GM19455 (cell line): ENCODE measurements around the gene ATAD3C.
"Not testable (repeated sequence)": the region's sequence is repeated elsewhere in the genome, so short reads cannot be mapped to it uniquely, and the experiment has no call there.

ENCODE experiments used
- ATAC-seq: cut with Tn5 transposase; IDR thresholded peaks from one replicate; pipeline ENCODE4 v1.9.1; 2021; ENCODE audit not compliant: unreplicated experiment

ATAD3C gene

DNA sequence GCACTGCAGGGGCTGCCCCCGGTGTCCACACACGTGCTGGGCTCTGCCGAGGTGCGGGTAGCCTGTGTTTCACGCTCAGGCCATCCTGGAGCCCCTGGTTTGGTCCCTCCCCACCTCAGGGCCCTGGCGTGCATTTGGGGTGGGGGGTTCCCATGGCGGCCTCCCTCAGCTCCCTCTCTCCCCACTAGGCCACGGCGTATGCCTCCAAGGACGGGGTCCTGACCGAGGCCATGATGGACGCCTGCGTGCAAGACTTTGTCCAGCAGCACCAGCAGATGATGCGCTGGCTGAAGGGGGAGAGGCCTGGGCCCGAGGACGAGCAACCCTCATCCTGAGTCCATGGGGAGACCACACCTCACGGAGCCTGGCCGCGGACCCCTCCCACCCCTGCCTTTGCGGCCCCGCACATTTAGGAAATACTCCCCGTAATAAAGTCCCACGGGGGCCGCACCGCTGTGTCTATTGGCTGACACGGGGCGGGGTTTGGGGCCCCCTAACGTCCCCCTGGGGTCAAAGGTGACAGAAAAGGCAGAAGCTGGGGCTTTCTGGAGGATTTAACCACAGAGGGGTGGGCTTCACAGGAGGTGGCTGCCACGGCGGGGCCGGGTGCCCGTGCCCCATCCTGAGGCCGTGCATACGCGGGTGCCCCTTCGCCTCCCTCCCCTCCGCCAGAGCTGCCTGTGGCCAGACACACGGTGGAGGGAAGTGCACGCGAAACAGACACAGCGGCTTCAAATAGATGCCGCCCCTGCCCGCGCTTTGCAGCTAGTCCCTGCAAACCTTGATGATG lies 18.9 kb downstream of the ATAD3C start:
- not testable (repeated sequence) for ATAC-seq

DNA sequence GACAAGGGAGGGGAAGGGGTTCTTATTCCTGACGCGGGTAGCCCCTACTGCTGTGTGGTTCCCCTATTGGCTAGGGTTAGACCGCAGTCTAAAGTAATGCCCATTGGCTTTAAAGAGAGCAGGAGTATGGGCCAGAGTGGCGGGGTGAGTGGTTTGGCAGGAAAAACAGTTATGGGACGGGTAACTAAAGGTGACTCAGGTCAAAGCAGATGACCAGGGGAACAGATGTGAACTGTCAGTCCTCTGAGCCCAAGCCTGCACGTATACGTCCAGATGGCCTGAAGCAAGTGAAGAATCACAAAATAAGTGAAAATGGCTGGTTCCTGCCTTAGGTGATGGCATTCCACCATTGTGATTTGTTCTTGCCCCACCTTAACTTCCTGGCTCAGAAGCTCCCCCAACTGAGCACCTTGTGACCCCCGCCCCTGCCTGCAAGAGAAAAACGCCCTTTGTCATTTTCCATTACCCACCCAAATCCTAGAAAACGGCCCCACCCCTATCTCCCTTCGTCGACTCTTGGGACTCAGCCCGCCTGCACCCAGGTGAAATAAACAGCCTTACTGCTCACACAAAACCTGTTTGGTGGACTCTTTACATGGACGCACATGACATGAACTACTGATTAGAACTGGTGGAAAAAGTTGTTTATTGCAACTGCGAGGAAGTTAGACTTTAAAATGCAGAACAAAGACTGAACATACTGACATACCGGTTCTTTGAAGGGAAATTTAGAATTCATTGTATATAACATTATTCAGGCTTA lies 21.3 kb downstream of the ATAD3C start:
- no peak for ATAC-seq

DNA sequence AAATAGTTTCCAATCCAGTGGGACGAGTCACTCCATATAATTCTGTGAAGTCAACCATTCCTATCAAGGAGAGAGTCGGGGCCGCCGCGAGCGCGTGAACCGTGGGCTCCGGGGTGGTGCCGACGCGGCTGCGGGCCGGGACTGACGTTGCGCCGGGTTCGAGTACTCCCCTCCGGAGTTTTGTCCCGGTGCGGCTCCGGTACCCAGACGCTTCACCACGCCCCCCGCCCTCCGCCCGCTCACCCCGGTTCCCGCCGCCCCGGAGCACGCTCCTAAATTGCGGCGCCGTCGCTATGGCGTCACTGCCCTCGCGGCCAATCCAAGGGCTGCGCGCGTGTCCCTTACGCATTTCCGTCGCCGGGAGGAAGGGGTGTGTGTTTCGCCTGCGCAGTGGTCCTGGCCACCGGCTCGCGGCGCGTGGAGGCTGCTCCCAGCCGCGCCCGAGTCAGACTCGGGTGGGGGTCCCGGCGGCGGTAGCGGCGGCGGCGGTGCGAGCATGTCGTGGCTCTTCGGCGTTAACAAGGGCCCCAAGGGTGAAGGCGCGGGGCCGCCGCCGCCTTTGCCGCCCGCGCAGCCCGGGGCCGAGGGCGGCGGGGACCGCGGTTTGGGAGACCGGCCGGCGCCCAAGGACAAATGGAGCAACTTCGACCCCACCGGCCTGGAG lies 22.0 kb downstream of the ATAD3C start, which contains the start of gene ATAD3B:
TSS of gene ATAD3B (plus strand) at position 377 of the 664 bp plus-strand sequence. CDS start at position 497, 120 bp downstream.
- peak; percentile 89 for ATAC-seq

DNA sequence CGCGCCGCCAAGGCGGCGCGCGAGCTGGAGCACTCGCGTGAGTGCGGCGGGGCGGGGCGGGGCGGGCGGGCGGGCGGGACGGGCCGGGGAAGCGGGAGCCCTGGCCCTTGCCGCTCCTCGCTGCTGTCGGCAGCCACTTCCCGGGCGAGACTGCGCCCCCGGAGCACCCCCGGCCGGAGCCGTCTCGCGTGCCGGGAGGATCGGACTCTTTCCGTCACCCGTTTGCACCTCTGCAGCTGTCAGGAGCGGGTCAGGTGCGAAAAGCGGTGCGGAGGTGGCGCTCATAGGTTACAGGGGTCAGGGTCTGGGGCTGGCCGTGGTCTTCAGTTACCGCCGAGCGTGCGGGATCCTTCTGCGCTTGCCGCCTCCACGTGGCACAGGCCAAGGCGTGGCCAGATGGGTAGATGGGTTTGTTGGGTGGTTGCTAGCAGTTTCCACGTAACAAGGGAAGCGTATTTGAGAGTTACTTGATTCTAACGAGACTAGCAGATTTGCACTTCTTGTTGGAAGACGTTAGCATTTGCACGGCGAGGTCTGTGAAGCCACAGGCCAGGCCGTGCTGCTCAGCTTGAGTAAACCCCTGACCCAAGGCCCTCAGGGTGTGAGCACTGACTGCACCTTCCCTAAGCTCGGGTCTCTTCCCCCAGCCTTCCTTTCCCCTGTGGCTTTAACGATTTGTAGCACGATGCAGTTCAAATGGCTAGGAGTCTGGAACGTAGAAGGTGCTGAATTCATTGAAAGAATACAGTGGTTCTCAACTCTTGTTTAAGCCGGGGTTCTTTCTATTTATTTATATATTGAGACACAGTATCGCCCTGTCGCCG lies 22.8 kb downstream of the ATAD3C start:
- peak; percentile 28 for ATAC-seq

DNA sequence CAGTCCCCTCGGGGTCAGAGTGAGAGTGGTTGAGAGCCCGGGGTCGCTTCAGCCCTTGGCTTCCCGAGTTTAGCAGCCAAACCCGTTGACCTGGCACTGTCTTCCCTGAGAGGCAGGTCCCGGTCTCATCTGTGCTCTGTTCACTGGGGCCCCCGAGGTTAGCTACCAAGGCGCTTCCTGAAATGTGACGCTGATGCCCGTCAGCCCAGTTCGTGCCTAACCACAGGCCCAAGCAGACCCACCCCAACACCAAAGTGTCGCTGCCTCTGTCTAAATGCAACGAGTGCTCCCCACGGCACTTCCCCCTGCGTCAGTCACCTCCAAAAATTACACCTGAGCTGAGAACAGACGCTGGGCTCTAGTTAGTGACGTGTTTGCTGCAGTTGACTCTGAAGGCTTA lies 26.5 kb downstream of the ATAD3C start:
- not testable (repeated sequence) for ATAC-seq

DNA sequence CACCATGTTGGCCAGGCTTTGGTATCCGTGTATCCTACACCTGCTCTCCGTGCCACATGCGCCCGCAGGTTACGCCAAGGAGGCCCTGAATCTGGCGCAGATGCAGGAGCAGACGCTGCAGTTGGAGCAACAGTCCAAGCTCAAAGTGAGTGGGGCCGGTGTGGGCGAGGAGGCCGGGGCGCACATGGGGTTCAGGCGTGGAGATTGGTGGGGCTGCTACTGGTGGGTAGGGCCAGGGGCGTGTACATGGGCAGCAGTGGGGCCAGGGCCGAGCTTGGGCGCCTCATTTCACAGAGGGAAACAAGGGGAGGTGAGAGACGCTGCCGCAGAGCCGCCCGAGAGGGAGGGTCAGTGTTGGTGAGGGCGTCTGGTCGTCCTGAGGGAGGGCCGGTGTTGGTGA lies 27.7 kb downstream of the ATAD3C start:
- ATAC-seq, result no peak

DNA sequence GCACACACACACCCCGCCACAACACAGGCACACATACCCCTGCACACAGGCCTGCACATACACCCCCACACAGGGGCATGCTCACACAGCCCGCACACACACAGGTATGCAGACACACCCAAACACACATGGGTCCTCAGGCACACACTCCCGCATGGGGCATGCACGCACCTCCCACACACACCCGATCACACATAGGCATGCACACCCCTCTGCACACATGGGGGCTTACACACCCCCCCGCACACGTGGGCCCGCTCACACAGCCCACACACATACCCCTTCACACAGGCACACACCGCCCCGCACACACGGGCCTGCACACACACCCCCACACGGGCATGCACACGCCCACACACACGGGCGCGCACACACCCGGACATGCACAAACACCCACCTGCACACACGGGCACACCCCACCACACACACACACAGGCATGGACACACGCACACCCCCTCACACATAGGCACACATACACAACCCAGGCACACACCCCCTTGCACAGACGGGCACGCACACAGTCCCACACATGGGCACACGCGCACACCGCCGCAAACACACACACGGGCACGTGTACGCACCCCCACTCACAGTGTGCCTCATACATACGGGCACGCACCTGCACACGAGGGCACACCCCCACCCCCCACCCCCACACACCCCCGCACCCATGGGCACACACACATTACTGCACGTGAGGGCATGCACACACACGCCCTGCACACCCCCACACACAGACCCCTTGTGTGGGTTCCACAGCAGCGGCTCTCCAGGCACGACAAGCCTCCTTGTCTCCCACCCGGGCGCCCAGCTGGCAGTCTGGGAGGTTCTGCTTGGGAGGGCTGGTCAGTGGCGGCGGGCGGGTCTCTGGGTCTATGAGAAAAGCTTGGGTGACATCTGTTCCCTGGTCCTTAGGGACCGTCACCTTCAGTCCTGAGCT lies 30.3 kb downstream of the ATAD3C start:
- no peak for ATAC-seq

DNA sequence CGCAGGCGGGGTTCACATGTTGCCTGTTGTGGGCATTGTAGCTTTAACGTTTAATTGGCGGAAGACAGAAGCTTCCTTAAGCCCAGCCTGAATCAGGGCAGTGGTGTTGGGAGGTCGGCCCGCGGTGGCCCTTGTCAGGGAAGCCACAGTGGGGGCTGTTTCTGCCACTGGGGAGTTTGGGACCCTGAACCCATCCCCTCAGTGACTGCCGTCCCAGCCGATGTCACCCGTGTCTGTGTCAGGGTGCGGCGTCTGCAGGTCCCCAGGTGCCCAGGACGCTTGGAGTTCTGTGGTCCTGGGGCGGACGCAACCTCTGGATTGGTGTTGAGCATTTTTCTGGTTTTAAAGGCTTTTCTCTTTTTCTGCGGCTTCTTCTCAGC lies 31.0 kb downstream of the ATAD3C start:
- ATAC-seq, result not testable (repeated sequence)

DNA sequence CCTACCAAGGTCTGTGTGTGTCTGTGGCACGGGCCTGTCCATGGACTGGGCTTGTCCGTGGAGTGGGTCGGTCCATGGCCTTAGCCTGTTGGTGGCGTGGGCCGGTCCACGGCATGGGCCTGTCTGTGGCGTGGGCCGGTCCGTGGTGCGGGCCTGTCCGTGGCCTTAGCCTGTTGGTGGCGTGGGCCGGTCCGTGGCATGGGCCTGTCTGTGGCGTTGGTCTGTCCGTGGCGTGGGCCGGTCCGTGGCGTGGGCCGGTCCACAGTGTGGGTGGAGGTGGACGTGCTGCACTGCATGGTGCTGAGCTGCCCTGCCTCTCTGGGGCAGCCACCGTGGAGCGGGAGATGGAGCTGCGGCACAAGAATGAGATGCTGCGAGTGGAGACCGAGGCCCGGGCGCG lies 32.3 kb downstream of the ATAD3C start:
- ATAC-seq, result not testable (repeated sequence)

DNA sequence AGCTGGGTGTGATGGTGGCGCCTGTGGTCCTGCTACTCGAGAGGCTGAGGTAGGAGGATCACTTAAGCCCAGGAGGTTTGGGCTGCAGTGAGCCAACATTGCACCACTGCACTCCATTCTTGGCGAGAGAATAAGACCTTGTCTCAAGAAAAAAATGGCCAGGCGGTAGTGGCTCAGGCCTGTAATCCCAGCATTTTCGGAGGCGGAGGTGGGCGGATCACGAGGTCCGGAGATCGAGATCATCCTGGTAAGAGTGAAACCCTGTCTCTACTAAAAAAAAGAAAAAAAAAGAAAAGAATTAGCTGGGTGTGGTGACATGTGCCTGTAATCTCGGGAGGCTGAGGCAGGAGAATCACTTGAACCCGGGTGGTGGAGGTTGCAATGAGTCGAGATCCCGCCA lies 33.4 kb downstream of the ATAD3C start:
- no peak for ATAC-seq

DNA sequence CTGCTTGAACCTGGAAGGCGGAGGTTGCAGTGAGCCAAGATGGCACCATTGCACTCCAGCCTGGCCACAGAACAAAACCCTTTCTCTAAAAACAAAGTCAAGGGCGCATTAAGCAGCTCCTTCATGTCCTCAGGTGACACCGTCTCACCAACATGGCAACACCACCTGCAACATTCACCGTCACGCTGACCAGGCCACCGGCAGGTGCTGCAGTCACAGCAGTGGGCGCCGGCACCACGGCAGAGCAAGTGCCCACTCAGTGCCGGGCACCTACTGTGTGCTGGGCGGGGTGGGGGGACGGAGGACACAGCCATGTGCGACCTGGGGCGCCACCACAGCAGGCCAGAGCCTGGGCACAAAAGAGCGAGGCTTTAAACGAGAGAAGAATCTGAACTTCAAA lies 34.2 kb downstream of the ATAD3C start:
- no peak for ATAC-seq

DNA sequence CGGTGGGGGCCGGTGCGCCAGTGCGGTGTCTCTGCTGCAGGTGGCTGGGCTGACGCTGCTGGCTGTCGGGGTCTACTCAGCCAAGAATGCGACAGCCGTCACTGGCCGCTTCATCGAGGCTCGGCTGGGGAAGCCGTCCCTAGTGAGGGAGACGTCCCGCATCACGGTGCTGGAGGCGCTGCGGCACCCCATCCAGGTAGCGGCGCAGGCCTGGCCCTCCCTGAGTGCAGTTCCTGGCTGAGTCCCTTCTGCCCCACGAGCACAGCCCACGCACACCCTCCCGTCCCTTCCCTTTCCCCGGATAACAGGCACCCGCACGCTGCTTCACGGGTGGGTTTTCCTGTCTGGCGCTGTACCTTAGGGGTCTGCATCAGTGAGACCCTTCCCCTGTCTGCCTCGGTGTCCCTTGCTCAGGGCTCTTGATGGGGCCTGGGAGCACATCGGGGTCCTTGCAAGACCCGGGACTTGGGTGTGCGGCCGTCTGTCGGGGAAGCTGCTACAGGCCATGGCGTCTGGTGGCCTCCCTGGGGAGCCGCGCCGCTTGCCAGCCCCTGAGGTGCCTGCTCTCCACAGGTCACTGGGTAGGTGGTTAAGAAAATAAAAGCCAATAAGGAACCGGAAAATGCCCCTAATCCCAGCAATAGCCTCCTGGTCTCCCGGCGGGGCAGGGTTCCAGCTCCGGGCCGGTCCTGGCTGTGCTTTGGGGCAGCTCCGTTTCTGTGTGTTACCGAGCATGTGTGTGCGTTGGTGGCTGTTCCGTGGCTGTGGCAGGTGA lies 35.7 kb downstream of the ATAD3C start:
- ATAC-seq, result not testable (repeated sequence)

DNA sequence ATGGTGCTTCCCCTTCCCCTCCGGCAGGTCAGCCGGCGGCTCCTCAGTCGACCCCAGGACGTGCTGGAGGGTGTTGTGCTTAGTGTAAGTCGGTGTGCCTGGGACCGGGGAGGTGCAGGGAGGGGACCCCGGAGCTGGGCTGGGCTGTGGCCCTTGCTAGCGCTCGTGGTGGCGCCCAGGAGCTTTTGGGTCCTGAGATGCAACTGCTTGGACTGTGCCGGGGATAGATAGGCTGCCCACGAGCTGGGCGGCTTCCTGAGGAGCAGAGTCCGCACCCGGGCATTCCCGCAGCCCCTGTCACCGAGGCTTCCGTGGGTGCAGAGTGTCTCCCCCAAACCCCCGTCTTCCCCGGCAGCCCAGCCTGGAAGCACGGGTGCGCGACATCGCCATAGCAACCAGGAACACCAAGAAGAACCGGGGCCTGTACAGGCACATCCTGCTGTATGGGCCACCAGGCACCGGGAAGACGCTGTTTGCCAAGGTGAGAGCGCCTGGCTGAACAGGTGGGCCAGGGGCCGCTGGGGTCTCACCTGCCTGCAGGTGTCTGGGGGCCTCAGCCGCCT lies 36.3 kb downstream of the ATAD3C start:
- ATAC-seq, result not testable (repeated sequence)

DNA sequence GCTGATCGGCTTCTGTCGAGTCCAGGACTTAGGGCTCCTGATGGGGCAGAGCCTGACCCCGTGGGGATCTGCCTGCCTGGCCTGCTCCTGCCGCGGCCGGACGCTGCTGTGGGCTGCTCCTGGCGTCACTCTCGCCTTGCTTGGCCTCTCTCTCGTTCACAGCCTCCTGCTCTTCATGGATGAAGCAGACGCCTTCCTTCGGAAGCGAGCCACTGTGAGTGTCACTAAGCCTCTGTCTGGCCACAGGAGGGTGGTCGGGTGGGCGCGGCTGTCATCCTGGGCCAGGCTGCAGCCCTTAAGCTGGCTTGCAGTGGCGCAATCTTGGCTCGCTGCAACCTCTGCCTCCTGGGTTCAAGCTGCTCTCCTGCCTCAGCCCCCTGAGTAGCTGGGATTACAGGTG lies 38.2 kb downstream of the ATAD3C start:
- ATAC-seq, result no peak

DNA sequence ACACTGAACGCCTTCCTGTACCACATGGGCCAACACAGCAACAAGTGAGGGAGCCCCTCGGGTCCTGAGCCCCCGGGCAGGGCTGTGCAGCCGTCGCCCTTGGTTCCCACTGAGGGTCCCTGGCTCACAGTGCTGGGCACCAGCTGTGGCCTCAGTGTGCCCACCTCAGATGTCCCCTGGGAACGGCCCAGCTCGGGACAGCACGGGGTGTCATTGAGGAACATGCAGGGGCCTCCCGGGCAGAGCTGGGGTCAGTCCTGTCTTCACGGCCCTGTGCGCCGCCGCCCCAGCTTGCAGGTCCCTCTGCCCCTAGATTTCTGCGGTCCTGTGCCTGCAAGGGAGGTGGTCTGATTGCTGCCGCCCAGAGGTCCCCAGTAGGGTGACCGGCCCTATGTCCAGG lies 39.7 kb downstream of the ATAD3C start:
- ATAC-seq, result no peak

DNA sequence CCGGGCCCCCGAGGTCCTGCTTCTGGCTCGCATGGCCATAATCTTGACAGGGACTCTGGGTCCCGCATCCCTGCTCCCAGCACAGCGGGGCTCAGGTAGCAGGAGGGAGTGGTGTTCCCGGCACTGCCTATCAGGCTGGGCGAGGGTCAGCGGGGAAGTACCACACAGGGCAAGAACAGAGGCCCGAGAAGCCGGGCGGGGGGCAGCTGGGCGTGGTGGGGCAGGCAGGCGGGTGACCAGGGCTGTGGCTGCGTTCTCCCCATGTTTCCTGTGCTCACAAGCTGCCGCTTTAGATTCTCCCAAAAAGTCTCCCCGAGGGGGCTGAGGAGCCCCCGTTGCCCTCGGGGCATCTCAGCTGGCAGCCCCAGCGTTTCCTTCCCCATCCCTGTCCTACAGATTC lies 40.4 kb downstream of the ATAD3C start:
- no peak for ATAC-seq

DNA sequence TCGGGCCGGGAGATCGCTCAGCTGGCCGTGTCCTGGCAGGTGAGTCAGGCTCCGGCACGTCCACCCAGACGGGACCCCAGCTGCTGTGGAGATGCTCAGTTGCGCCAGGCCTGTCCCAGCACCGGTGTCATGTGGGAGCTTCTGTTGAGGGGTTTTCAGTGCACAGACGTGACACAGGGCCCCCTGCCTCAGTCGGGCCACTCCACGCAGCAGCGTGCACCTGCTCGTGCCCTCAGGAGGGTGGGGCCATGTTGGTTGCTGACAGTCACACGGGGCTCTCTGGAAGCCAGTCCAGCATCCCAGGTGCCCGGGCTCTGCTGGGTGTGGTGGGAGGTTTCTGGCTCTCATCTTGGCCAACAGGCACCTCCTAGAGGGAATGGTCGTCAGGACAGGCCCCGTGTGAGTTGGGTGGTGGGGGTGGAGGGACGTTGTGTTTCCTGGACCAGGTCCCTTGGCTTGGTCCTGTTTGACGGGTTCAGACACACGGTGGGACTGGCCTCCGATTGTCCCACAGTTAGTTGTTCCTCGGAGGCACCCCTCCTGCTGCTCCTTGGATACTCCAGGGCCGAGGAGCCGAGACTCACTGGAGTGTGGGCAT lies 41.2 kb downstream of the ATAD3C start:
- no peak for ATAC-seq

DNA sequence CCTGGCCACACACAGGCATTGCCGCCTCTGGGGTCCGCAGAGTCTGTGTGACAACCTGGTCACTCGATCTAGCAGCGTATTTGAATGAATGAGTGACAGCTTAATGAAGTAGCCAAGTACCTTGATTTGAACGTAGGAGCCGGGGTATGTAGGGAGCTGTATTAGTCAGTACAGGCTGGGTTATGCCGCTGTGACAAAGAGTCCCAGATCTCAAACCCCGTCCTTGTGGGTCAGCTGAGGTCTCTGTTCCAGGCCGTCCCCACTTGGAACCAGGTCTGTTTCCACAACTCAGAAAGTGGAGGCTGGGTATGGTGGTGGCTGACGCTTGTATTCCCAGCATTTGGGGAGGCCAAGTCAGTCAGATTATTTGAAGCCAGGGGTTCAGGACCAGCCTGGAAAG lies 42.1 kb downstream of the ATAD3C start:
- ATAC-seq, result no peak
